ENCODE data around the gene TRAK1.

The TRAK1 gene

DNA sequence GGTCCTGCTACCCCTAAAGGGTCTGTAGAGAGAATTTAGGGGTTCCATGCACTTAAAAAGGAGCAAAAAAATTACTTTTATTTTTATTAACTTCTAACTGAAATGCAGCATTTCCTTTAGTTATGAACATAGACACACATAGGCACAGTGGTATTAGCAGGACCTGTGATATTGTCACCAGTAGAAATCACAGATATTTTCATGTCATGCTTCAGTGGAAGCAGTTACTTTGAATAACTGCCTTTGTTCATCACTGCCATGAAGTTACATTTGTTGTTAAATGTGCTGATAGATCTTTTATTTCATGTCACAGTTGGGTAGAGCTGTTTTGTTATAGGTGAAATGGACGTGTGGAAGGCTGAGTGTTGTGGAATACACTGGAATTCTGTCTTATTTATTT lies 37.4 kb downstream of the TRAK1 start:
- DNase-seq: no peak

DNA sequence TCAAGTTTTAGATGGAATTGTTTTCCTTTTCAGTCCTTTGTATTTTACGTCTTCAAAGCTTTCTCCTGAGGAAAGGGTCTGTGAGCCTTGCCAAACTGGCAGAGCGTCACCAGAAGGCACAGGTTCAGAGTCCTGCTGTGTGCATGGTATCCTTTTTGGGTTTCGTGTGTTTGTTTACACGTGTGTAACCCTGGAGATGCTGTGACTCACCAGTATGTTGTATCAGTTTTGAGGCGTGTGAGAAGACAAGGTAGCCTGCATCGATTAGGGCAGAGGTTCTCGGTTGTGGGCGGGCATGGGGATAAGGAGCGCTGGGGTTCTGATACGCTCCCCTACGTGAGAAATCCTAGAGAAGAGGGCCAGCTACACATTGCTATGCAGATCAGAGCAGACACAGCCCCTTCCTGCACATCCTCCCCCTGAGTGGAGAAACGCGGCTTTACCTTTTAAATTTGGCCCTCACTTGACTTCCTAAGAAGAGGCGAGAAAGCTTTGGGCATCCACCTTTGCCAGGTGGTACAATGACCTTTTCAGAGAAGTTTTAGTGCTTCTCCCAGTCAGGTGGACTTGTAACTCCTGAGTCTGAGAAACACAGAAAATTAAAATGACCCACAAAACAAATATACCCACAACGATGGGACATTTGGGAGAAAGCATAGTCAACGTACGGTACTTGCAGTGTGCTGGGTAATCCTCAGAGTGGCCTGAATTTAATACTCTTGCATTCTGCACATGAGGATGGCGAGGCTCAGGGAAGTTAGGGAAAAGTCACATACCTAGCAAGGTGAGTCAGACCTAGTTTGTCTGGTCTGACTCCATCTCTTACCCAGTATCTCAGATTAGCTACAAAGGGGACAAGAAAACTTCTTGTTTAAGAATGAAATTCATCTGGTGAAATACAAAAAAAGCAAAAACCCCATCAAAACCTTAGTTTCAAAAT lies 38.1 kb downstream of the TRAK1 start:
- DNase-seq: no peak

DNA sequence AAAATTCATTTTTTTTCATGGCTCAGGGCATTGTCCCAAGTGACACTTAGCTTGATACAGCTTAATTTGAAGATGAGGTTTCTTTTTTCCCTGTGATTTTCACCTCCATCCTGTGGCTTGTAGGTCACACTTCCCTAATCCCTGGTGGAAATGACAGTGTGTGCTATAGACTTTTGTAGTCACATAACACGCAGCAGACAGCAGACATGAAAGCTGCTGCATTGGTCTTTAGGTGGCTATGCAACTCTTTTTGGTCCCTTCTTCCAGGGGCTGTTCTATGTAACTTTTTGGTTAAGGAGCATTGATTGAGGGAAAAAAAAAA lies 38.8 kb downstream of the TRAK1 start:
- no peak for DNase-seq

DNA sequence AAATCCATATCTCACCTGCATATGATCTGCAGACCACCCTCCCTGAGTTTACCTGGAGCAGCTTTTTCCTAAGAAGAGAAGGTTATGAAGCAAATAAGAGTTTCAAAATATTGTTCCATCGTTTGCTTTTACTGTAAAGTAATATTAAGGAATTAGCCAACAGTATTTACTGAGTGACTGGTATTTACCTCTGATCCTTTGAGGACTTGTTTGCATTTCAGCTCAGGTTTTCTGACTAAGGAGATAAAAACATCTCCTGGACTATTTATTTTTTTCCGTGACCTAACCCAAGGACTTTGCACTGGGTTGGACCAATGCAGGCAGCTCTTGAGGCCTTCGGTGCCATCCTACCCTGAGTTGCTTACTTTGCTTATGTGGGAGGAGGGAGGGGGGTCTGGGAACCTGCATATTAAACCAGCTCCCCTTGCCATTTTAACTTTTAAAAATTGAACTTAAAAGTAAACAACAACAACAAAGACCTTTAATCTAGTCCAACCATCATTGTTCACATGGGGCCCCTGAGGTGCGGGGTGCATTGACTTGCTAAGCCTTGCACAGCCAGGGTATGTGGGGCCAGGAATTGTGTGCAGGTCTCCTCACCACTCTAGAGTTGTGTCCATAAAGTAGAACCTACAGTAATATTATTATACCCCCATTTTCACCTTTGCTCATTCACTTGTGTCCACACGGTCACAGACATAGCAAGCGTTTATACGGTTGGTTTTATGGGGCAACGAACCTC lies 39.3 kb downstream of the TRAK1 start:
- DNase-seq: no peak

DNA sequence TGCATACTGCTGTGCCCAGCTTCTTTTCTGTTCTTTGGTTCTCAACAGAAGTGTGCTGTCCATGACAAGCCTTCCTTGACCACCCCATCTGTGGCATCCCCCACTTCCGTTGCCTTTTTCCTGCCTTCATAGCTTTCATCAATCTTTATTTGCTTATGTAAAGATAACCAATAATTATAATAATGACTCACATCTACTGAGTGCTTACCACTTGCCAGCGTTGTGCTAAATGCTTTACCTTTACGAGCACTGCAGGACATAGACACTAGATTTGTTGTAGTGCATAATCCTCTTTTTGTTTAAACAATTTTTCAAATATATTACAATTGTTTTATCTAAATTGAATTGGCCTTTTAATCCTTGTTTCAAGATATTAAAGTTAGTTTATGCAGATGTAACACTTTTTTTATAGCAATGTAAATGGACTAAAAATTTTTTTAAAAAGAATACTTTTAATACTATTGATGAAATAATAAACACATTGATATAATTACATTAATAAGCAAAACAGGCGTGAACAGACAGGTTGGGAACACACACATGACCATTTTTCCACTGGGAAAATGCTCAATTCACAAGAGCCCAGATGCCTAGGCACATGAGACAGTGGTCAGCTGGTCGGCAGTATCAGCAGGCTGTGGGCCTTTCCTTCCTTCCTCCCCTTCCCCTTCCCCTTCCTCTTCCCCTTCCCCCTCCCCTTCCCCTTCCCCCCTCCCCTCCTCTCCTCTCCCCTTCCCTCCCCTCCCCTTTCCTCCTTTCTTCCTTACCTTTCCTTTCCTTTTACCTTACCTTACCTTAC lies 42.5 kb downstream of the TRAK1 start:
- DNase-seq: no peak

DNA sequence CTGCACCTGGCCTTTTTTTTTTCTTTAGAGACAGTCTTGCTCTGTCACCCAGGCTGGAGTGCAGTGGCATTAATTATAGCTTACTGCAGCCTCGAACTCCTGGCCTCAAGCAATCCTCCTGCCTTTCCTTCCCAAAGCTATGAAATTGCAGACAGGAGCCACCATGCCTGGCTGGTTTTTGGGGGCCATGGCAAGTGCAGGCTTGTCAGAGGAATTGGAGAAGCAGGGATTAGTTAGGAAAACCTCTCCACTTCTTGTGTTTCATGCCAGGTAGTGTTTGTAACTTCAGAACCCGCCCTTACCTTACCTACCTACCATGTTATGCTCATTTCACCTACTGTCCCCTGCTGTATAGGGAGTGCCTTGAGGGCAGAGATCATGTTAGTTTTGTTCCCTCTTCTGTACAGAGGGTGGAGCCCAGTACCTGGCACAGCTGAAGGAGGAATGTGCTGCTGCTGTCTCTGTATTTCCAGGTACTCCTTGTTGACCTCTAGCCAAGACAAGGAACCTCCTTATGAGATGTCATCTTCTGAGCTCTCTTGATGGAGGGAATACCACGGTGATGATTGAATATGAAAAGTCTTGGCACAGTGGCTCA lies 43.8 kb downstream of the TRAK1 start:
- DNase-seq: no peak

DNA sequence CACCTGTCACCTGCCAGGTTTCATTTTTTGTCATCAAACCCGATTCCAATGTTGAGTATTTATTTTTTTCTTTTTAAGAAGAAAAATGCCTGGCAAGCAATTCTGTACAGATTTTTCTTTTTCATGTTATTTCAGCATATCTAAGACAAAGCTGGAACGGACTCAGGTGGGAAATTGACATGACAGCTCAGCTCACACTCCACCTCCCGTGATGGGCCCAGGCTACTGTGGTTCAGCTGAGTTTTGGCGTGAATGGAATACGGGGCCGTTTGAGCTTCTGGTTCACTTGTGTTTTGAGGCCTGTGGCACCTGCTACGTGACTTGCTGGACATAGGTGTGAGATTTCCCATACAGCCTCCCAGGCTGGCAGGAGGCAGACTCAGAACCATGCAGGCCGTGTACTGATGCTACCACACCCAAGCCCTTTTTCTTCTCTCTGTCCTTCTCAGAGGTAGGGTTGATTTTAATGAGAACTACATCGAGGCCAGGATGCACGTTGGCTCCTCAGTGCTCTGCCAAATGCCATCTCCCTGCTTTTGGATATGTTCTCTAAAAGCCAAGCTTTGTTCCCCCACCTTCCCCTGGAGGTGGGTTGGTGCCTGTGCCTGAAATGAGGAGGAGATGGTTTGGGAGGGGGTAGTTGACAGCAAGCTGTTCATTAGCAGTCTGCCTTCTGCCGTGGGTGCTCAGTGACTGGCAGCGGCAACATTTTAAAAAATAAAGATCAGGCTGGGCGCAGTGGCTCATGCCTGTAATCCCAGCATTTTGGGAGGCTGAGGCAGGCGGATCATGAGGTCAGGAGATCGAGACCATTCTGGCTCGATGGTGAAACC lies 48.7 kb downstream of the TRAK1 start:
- no peak for DNase-seq

DNA sequence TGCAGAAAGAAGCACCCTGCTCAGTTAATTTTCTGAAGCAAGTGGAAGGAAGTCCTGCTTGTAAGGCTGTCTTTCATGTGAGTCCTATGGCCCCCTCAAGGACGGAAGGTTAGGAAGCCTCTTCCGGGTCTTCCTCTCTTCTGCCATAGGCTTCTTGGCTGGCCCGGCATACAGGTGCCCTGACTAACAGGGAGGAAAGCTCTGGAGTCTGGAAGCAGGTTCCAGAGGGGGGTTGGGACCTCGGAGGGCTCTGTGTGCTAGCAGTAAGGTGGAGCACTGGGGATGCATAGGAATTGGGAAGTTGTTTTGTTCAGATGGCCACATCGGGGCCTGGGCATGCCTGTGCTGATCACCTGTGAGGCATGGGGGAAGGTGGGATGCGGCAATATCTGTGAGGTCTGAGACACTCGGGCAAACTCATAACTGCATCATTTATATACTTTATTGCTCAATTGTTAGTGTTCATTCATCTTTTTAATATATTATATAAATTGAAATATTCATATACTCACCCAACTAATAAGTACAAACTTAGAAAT lies 49.6 kb downstream of the TRAK1 start:
- no peak for DNase-seq

DNA sequence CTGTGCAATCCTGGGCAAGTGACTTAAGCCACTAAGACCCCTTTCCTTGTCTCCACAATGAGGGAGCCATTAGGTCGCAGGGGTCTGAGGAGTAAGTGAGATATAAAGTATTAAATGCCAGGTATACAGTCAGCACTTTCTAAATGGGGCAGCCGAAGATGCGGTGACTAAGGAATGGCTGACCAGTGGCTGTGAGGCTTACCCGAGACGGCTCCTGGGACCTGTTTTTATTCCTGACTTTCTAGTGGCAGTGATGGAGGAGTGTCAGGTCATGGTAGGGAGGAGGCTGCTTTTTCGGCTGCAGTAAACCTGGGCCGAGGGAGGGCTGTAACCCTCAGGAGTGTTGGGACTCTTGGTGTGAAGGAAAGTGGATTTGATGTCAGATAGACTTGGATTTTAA lies 52.3 kb downstream of the TRAK1 start:
- DNase-seq: no peak

DNA sequence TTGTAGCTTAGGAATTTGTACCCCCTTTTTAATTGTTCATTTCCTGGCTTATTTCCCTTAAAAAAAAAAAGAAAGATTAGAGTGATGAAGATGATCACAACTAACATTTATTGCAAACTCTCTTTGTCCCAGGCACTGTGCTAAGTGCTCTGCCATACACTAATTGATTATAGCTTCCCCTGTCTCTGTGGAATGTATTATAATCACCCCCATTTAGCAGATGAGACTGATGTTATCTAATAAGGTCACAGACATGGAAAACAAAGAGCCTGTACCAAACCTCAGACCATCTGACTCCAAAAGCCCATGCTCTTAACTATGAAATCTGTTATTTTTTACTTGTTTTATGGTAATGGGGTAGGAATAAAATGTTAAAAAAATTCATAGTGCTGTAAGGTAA lies 53.1 kb downstream of the TRAK1 start:
- no peak for DNase-seq

DNA sequence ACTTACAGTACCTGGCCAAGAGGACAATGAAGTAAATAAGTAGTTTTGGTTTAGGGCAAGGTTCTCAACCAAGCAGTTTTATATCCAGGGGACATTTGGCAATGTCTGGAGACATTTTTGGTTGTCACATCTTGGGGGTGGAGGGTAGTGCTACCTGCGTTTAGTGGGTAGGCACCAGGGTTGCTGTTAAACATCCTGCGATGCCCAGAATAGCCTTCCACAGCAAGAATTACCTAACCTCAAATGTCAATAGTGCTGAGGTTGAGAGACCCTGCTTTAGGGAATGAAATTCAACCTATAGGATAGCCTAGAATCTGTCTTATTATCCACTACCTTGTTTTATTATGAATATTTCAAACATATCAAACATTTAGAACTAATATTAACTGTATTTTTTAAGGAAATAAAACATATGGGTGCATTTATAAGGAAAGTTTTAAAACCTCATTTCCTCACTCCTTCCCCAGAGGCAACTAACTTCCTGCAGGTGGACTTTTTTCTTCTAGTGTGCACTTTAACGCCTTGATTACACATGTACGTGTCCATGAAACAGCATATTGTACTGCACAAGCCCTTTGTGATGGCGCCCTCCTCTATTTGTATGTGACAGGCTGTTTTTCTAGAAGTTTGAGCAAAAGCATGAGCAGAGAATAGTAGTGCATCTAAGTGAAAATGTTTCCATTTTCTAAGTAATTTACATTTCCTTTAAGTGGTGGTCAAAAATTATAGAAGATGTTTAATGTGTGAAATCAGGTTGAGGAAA lies 57.1 kb downstream of the TRAK1 start:
- DNase-seq: no peak

DNA sequence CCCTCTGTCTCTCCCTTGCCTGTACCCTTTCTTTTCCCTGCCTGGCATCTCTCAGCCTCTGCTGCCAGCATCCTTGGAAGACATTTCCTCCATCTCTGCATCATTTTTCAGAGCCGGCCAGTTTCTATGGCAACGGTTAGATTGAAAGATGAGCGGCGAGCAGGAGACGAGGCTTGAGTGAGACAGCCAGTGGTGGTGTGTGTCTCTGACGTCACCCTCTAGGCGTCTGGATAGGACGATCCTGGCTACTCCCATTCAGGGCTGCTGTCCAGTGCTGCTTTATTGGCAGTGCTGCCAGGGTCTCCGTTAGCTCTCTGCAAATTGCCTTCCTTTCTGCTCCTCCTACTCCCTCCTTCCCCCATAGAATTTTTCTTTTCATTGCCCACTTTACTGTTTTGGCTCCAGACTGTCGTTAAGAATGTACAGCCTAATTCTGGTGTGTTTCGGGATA lies 57.9 kb downstream of the TRAK1 start:
- DNase-seq: no peak

DNA sequence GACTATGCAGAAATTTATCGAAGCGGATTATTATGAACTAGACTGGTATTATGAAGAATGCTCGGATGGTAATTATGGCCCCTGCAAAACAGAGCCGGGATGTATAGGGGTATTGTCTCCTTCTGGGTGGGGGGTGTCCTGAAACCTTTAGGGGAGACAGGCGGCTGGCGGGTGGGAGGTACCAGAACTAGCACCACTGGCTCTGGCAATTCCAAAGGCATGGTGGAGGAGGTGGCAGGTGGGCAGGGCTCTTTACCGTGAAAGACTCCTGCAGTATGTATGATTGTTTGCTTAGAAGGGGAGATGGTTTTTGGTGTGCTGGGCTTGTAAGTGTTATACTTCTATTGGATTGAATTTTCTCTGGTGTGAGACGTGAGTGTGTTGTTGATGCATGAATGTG lies 58.4 kb downstream of the TRAK1 start:
- no peak for DNase-seq

DNA sequence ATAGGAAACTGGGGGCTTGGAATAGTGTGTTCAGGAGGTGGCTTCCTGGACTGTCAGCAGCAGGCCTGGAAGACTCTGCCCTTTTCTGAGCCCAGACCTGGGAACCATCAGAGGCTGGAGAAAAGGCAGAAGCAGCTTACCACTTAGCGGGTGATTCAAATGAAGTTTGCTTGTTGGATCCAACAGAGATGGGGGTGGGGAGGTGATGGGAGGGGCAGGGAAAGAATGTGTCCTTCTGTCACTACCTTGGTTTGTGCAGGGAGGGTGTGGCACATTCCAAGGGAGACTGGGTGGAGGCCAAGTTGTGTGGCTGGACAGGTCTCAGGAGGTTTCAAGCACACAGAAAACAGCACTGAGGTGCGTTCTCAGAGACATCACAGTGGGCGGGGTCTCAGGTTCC lies 58.8 kb downstream of the TRAK1 start:
- no peak for DNase-seq

DNA sequence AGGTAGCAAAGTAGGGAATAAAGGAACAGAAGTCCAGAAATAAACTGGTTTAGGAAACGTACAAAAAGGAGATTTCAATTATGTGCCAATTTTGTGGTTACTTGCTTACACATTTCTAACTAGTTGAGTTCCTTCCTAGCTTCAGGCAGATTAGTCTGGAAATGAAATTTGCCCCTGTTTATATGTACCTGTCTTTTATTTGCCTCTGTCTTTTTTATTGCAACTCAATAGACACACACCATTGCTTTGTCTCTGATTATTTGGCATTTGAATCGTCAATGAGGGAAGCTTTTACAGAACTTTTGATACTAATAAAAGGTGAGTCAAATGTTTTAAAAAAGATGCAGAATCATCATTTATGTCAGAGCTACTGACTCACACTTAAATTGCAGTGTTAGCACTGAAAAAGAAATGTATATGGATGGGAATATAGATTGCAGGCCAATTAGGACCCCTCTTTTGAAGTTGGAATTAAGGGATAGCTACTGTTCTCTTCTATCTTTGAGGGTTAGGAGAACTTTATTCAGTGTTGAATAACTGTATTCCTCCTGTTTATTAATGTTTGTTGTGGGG lies 60.5 kb downstream of the TRAK1 start:
- no peak for DNase-seq

DNA sequence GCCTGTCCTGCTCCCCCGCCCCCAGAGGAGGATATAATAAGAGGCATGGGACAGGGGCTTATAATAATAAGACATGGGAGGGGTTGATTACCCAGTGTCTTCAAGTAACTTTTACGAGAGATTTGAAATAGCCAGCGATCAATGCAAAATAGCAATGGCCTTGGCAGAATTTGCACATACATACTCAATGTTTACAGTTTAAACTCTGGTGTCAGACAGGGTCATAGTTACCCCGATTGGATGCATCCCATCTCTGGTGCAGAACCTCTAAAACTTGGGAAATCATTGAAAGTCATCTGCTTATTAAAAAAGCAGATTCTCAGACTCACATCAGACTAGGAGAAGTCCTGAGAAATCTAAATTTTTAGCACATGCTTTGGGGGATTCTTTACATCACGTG lies 61.0 kb downstream of the TRAK1 start:
- no peak for DNase-seq

DNA sequence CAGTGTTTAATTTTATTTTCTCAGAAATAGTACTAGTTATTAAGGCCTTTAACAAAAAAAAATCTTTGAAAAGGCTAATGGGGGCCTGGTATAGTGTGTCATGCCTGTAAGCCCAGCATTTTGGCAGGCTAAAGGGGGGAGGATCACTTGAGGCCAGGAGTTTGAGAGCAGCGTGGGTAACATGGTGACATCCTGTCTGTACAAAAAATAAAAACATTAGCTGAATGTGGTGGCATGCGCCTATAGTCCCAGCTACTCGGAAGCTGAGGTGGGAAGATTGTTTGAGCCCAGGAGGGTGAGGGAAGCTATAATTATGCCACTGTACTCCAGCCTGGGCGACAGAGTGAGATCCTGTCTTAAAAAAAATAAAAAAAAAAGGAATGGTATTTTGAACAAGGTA lies 61.9 kb downstream of the TRAK1 start:
- DNase-seq: no peak

DNA sequence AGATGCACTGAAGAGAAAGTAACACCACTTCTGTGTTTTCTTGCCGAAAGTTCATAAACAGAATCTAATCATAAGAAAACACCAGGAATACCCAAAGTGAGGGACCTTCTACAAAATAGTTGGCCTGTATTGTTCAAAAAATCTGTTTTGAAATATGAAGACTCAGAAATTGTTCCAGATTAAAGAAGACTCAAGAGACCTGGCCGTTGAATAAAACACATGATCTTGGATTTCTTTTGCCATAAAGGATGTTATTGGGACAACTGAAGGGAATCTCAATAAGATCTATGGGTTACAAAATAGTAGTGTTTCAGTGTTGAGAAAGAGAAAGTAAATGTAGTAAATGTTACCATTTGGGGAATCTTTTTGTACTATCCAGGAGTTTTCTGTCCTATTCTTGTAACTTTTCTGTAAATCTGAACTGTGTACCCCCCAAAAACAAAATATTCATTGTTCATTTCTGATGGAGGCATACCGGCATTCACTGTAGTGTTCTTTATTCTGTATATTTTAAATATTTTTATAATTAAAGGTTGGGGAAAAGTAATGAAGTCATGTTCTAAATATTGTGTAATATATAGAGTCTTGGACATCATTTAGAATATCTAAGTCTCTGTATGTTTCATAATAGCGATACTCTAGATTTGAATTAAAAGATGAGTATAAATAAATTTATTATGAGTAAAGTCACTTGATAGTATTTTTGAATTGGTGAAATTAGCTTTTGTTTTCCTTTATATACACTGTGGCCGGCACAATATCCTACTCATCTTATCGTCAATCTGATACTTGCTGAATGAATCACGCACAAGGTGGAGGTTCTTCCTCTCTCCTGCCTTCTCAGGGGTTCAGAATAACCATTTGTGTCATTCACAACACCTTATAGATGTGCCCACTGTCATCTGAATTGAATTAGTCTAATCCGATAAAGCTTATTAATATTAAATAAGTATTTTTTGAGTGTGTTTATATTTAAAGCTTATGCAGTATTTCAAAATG lies 66.7 kb downstream of the TRAK1 start:
- no peak for DNase-seq

DNA sequence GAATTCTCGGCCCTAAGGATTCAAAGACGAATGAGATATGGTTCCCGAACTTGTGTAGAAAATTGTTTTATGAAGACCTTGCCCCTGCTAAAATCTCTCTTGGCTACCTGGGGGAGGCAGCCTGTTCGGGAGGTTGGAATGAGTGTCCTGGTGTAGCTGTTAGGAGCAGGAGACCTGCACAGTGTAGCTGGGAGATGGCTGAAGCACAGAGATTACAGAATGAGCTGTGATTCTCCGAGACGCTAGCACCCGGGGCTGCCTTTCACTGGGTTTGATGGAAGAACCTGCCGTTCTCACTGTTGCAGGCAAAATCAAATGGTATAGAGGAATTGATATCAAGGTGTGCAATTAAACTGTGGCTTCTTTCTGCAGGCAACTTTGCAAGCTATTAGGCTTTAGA lies 68.0 kb downstream of the TRAK1 start:
- DNase-seq: no peak
